Activated T-cell treated with anti-CD3 and anti-CD28 coated beads, Interleukin-2, amount 50 U/mL, for 4 hours (primary cell): ENCODE measurements around the gene CAPN8. TPM values are rescaled to one million over a fixed set of nuclear protein-coding genes. Genes with fewer than 3 reads are reported as not detected.

Experiments used
- ATAC-seq, 2 donors: fragments of 200-7000 bp; cut with Tn5 transposase; one replicate each; pipeline ENCODE4 v1.10.0; 2021
- DNase-seq: peaks from one replicate; pipeline ENCODE4 v3.0.0-alpha.2; 2020
- H3K27me3 Mint-ChIP-seq: one replicate; pipeline ENCODE4 v1.8.0; 2021; ENCODE audit warnings: low read depth, mixed read lengths
- H3K36me3 Mint-ChIP-seq: one replicate; pipeline ENCODE4 v1.8.0; 2022; ENCODE audit warnings: mixed read lengths; ENCODE audit not compliant: insufficient read depth
- H3K4me1 Mint-ChIP-seq: one replicate; pipeline ENCODE4 v1.8.0; 2021; ENCODE audit warnings: low read depth, mixed read lengths
- H3K4me3 Mint-ChIP-seq: one replicate; pipeline ENCODE4 v1.8.0; 2021; ENCODE audit warnings: mild to moderate bottlenecking, moderate library complexity, mixed read lengths
- H3K9me3 Mint-ChIP-seq: one replicate; pipeline ENCODE4 v1.8.0; 2021; ENCODE audit warnings: mixed read lengths
- total RNA-seq, 3 donors: library from RNA; stranded (reverse); gene quantifications; one replicate each; pipeline ENCODE4 v1.2.1, GENCODE V29; 2021

The CAPN8 gene
- total RNA-seq, 3 donors from 2014 or later: not detected

- ATAC-seq: no peak
- Mint-ChIP-seq H3K4me1 (peaks cover 32% of the 10 kb centered on the region), H3K27me3 (no peaks in the 10 kb centered on the region), H3K4me3 (no peak overlapping the region), H3K9me3 (no peaks in the 10 kb centered on the region), H3K36me3 (no peaks in the 10 kb centered on the region)
- DNase-seq: no peak
These were observed 41.9 kb upstream of the CAPN8 start for GRCh38 chr1:223707256-223708000.

- H3K36me3 Mint-ChIP-seq: no peaks in the 10 kb centered on the region
- DNase-seq (no peak), ATAC-seq (no peak)
- no peaks in the 10 kb centered on the region for H3K27me3 Mint-ChIP-seq
- peaks cover 31% of the 10 kb centered on the region for H3K4me1 Mint-ChIP-seq
- H3K9me3 Mint-ChIP-seq: no peaks in the 10 kb centered on the region
- no peak overlapping the region for H3K4me3 Mint-ChIP-seq
These were observed 40.8 kb upstream of the CAPN8 start for GRCh38 chr1:223706077-223706973.

- Mint-ChIP-seq H3K27me3 (no peaks in the 10 kb centered on the region), H3K36me3 (no peaks in the 10 kb centered on the region), H3K9me3 (no peaks in the 10 kb centered on the region), H3K4me1 (peaks cover 33% of the 10 kb centered on the region), H3K4me3 (no peak overlapping the region)
- DNase-seq (no peak), ATAC-seq (no peak)
These were observed 39.7 kb upstream of the CAPN8 start for GRCh38 chr1:223704921-223705878.

GRCh38 chr1:223703668-223704013, 38.1 kb upstream of the CAPN8 start:
- DNase-seq: no peak
- no peaks in the 10 kb centered on the region for H3K9me3 Mint-ChIP-seq
- no peaks in the 10 kb centered on the region for H3K36me3 Mint-ChIP-seq
- peaks cover 33% of the 10 kb centered on the region for H3K4me1 Mint-ChIP-seq
- H3K27me3 Mint-ChIP-seq: no peaks in the 10 kb centered on the region
- H3K4me3 Mint-ChIP-seq: no peak overlapping the region
- ATAC-seq: no peak

GRCh38 chr1:223702735-223703667, 37.5 kb upstream of the CAPN8 start:
- DNase-seq (no peak), ATAC-seq (peak; percentile 74 to 81)
- H3K36me3 Mint-ChIP-seq: no peaks in the 10 kb centered on the region
- peaks cover 36% of the 10 kb centered on the region for H3K4me1 Mint-ChIP-seq
- no peaks in the 10 kb centered on the region for H3K9me3 Mint-ChIP-seq
- H3K27me3 Mint-ChIP-seq: no peaks in the 10 kb centered on the region
- H3K4me3 Mint-ChIP-seq: no peak overlapping the region

GRCh38 chr1:223700942-223701637, 35.6 kb upstream of the CAPN8 start:
- Mint-ChIP-seq H3K27me3 (no peaks in the 10 kb centered on the region), H3K4me3 (no peak overlapping the region), H3K4me1 (peaks cover 38% of the 10 kb centered on the region), H3K36me3 (no peaks in the 10 kb centered on the region), H3K9me3 (no peaks in the 10 kb centered on the region)
- DNase-seq (no peak), ATAC-seq (peak; percentile 55 to 68)

GRCh38 chr1:223700388-223700918, 35.0 kb upstream of the CAPN8 start:
- DNase-seq: no peak
- no peaks in the 10 kb centered on the region for H3K27me3 Mint-ChIP-seq
- H3K9me3 Mint-ChIP-seq: no peaks in the 10 kb centered on the region
- no peak overlapping the region for H3K4me3 Mint-ChIP-seq
- H3K4me1 Mint-ChIP-seq: peaks cover 38% of the 10 kb centered on the region
- H3K36me3 Mint-ChIP-seq: no peaks in the 10 kb centered on the region
- no peak for ATAC-seq

GRCh38 chr1:223695941-223696340, 30.4 kb upstream of the CAPN8 start:
- DNase-seq: no peak
- Mint-ChIP-seq H3K4me3 (no peak overlapping the region), H3K36me3 (no peaks in the 10 kb centered on the region), H3K27me3 (no peaks in the 10 kb centered on the region), H3K9me3 (no peaks in the 10 kb centered on the region), H3K4me1 (peaks cover 14% of the 10 kb centered on the region)
- no peak for ATAC-seq

GRCh38 chr1:223695014-223695548, 29.6 kb upstream of the CAPN8 start:
- Mint-ChIP-seq H3K36me3 (no peaks in the 10 kb centered on the region), H3K4me1 (peaks cover 8% of the 10 kb centered on the region), H3K27me3 (no peaks in the 10 kb centered on the region), H3K9me3 (no peaks in the 10 kb centered on the region), H3K4me3 (no peak overlapping the region)
- no peak for DNase-seq
- no peak for ATAC-seq

- no peak for ATAC-seq
These were observed 25.6 kb upstream of the CAPN8 start for GRCh38 chr1:223691121-223691520.

GRCh38 chr1:223684488-223684792, 18.9 kb upstream of the CAPN8 start:
- peaks cover 2% of the 10 kb centered on the region for H3K36me3 Mint-ChIP-seq
- peaks cover 7% of the 10 kb centered on the region for H3K27me3 Mint-ChIP-seq
- no peaks in the 10 kb centered on the region for H3K4me1 Mint-ChIP-seq
- peaks cover 5% of the 10 kb centered on the region for H3K9me3 Mint-ChIP-seq
- no peak overlapping the region for H3K4me3 Mint-ChIP-seq
- ATAC-seq: no peak
- DNase-seq: no peak

More at GRCh38 chr1:223691121-223691520, 25.6 kb upstream of the CAPN8 start:
- DNase-seq: no peak
- H3K27me3 Mint-ChIP-seq: no peaks in the 10 kb centered on the region
- no peaks in the 10 kb centered on the region for H3K4me1 Mint-ChIP-seq
- H3K4me3 Mint-ChIP-seq: no peak overlapping the region
- peaks cover 2% of the 10 kb centered on the region for H3K36me3 Mint-ChIP-seq
- H3K9me3 Mint-ChIP-seq: peaks cover 5% of the 10 kb centered on the region

- Mint-ChIP-seq H3K9me3 (peaks cover 5% of the 10 kb centered on the region), H3K4me3 (no peak overlapping the region), H3K36me3 (peaks cover 2% of the 10 kb centered on the region), H3K27me3 (peaks cover 7% of the 10 kb centered on the region), H3K4me1 (no peaks in the 10 kb centered on the region)
- peak; percentile 49 for DNase-seq
- ATAC-seq: peak; percentile 70 to 75
These were observed 18.3 kb upstream of the CAPN8 start for GRCh38 chr1:223683586-223684487.
